Spleen (tissue), 7 donors: ENCODE measurements around the gene EMC8.

Experiments used
- CTCF ChIP-seq, 11 experiments: fragments of 200-600 bp in 7 of 11; fragments of 450-650 bp in 4 of 11; sonication (generic) in 4 of 11; IDR thresholded peaks in 8 of 11; conservative IDR thresholded peaks in 3 of 11; 1 replicate in 7 of 11; 2 replicates in 4 of 11; pipeline versions ENCODE4 v1.4.0 to v1.8.0; 2016 to 2021; ENCODE audit warnings: antibody characterized with exemption in 11 of 11, inconsistent platforms in 4 of 11, mild to moderate bottlenecking in 1 of 11
- POLR2A ChIP-seq, 3 donors: fragments of 450-650 bp; IDR thresholded peaks; one replicate each; pipeline ENCODE4 v1.5.1; 2017; ENCODE audit warnings: antibody characterized with exemption in 3 of 3, mild to moderate bottlenecking in 1 of 3
- donor health status: DM: no; HTN: no; CAD: no; lungs with moderate emphysema.
- donor health status: DM: no; HTN: no; CAD: no.
- donor health status: DM: no; HTN: no; CAD: no.

GRCh38 chr16:85798901-85799496 is 345 bp downstream of the EMC8 start:
- TF ChIP-seq CTCF (IDR thresholded peaks at IDR 0.05 in 8 of 11, conservative IDR thresholded peaks at IDR 0.05 in 3 of 11) (no peak), POLR2A (IDR thresholded peaks at IDR 0.05) (no peak)
